B cell (primary cell): Measurements from ENCODE around the gene CAPN5. TPM values are rescaled to one million over a fixed set of nuclear protein-coding genes. Genes with fewer than 3 reads are reported as not detected.

Experiments
- ATAC-seq: fragments of 200-7000 bp; cut with Tn5 transposase; one replicate; pipeline ENCODE4 v1.10.0; 2021; ENCODE audit warnings: low read depth, mild to moderate bottlenecking, moderate number of reproducible peaks, moderate library complexity
- CTCF ChIA-PET: fragments of 350-600 bp; sonication (Branson Sonifier 250); formaldehyde crosslinking; loops from one replicate; lab custom pipeline; 2021; ENCODE audit warnings: antibody characterized with exemption, inconsistent platforms; lab: Charles Lee
- POLR2A ChIA-PET: fragments of 350-600 bp; sonication (Branson Sonifier 250); formaldehyde crosslinking; loops from one replicate; lab custom pipeline; 2021; ENCODE audit warnings: antibody characterized with exemption; lab: Charles Lee
- DNase-seq: peaks from one replicate; pipeline ENCODE4 v3.0.0; 2013
- H2AFZ ChIP-seq: 2 replicates; pipeline ENCODE4 v1.6.1; 2012; ENCODE audit warnings: mild to moderate bottlenecking, low read depth, low read length; ENCODE audit not compliant: insufficient read depth, poor library complexity, severe bottlenecking
- H3K27ac ChIP-seq, 2 donors: 1 replicate in 1 of 2; 2 replicates in 1 of 2; pipeline ENCODE4 v1.5.1; 2012 to 2013; ENCODE audit warnings: low read length in 2 of 2, mild to moderate bottlenecking in 2 of 2, moderate library complexity in 1 of 2
- H3K27me3 ChIP-seq, 4 experiments: fragments of 200-600 bp in 1 of 4; sonication (generic) in 1 of 4; replicated peaks in 1 of 4; 1 replicate in 2 of 4; 2 replicates in 2 of 4; pipeline versions ENCODE4 v1.6.1 to v1.7.0; 2013 to 2016; ENCODE audit warnings: low read length in 3 of 4, mild to moderate bottlenecking in 2 of 4, mixed read lengths in 1 of 4, moderate library complexity in 1 of 4; ENCODE audit not compliant: insufficient read depth in 4 of 4, control insufficient read depth in 3 of 4; ENCODE audit errors: control extremely low read depth in 1 of 4
- H3K36me3 ChIP-seq, 2 experiments: replicated peaks in 1 of 2; 1 replicate in 1 of 2; 2 replicates in 1 of 2; pipeline versions ENCODE4 v1.6.1 to v1.7.1; 2013; ENCODE audit warnings: low read length in 1 of 2; ENCODE audit not compliant: insufficient read depth in 2 of 2, control insufficient read depth in 1 of 2; ENCODE audit errors: control extremely low read depth in 1 of 2, extremely low read depth in 1 of 2
- H3K4me1 ChIP-seq, 2 donors: fragments of 200-600 bp in 1 of 2; sonication (generic) in 1 of 2; 1 replicate in 1 of 2; 2 replicates in 1 of 2; pipeline versions ENCODE4 v1.5.1 to v1.6.1; 2013 to 2017; ENCODE audit warnings: low read length in 2 of 2; ENCODE audit not compliant: control insufficient read depth in 2 of 2, insufficient read depth in 2 of 2
- H3K4me2 ChIP-seq: replicated peaks from 2 replicates; pipeline ENCODE3; 2012; ENCODE audit warnings: mild to moderate bottlenecking, low read depth, low read length; ENCODE audit not compliant: poor library complexity, severe bottlenecking
- H3K4me3 ChIP-seq, 5 experiments: fragments of 200-600 bp in 1 of 5; sonication (generic) in 1 of 5; 1 replicate in 3 of 5; 2 replicates in 2 of 5; pipeline versions ENCODE4 v1.5.1 to v1.7.0; 2011 to 2016; ENCODE audit warnings: low read length in 4 of 5, mild to moderate bottlenecking in 4 of 5, low read depth in 2 of 5, control low read depth in 1 of 5, moderate library complexity in 1 of 5; ENCODE audit not compliant: insufficient read depth in 1 of 5; ENCODE audit errors: control extremely low read depth in 1 of 5, extremely low read depth in 1 of 5
- H3K79me2 ChIP-seq: fragments of 200-600 bp; sonication (generic); one replicate; pipeline ENCODE4 v1.6.0; 2016; ENCODE audit warnings: low read length; ENCODE audit not compliant: control insufficient read depth, insufficient read depth
- H3K9ac ChIP-seq: fragments of 200-600 bp; sonication (generic); 2 replicates; pipeline ENCODE4 v1.6.1; 2017; ENCODE audit warnings: mild to moderate bottlenecking, low read length, moderate library complexity
- H3K9me3 ChIP-seq, 3 donors: one replicate each; pipeline versions ENCODE4 v1.6.1 to v1.7.1; 2013; ENCODE audit warnings: low read length in 2 of 3; ENCODE audit not compliant: control insufficient read depth in 2 of 3, insufficient read depth in 1 of 3; ENCODE audit errors: control extremely low read depth in 1 of 3
- H4K20me1 ChIP-seq: 2 replicates; pipeline ENCODE4 v1.6.0; 2012; ENCODE audit warnings: mild to moderate bottlenecking, low read length; ENCODE audit not compliant: insufficient read depth, control insufficient read depth, poor library complexity, severe bottlenecking
- H3K27ac Mint-ChIP-seq: one replicate; pipeline ENCODE4 v1.8.0; 2021; ENCODE audit warnings: mixed read lengths
- H3K27me3 Mint-ChIP-seq: one replicate; pipeline ENCODE4 v1.8.0; 2021; ENCODE audit warnings: mixed read lengths
- H3K4me1 Mint-ChIP-seq: one replicate; pipeline ENCODE4 v1.8.0; 2021; ENCODE audit warnings: mixed read lengths
- H3K4me3 Mint-ChIP-seq: one replicate; pipeline ENCODE4 v1.8.0; 2021; ENCODE audit warnings: mixed read lengths
- H3K9me3 Mint-ChIP-seq: one replicate; pipeline ENCODE4 v1.8.0; 2022; ENCODE audit warnings: mixed read lengths; ENCODE audit not compliant: insufficient read depth
- EZH2 ChIP-seq: IDR thresholded peaks from 2 replicates; pipeline ENCODE4 v1.6.1; 2012; ENCODE audit warnings: borderline replicate concordance, low read depth, mild to moderate bottlenecking, moderate library complexity, low read length; ENCODE audit not compliant: insufficient read depth, poor library complexity, severe bottlenecking
- WGBS: methylation state at CpG from one replicate; pipeline ENCODE4 v1.1.5; 2013; ENCODE audit warnings: missing lambda C conversion rate; ENCODE audit not compliant: insufficient coverage; 5-methylcytosine and 5-hydroxymethylcytosine counted together
- intact Hi-C: fragments of 100-400 bp; cut with micrococcal nuclease; formaldehyde crosslinking; loops from one replicate; pipeline ENCODE4 v1.10.0; 2022
- polyA plus RNA-seq: library from polyadenylated mRNA; depleted of rRNA; stranded (reverse); fragments of >200 nt; gene quantifications from 2 replicates; pipeline ENCODE4 v1.2.3, GENCODE V29; 2012
- total RNA-seq, 2 donors: library from RNA; stranded (reverse); fragments of 120-200 nt in 1 of 2; gene quantifications; 1 replicate in 1 of 2; 2 replicates in 1 of 2; pipeline versions ENCODE4 v1.2.3 to v1.2.4, GENCODE V29; 2013 to 2022
- TF ChIP-seq, protein P1 (sequence below): fragments of 200-600 bp; IDR thresholded peaks from one replicate; pipeline ENCODE4 v1.8.0; 2022; ENCODE audit warnings: antibody characterized with exemption, mild to moderate bottlenecking

The CAPN5 gene
- total and polyA plus RNA-seq, 2 donors (not counting 1 experiment from before 2014, with no cell fraction given), result 0.74 to 0.78 TPM

DNA sequence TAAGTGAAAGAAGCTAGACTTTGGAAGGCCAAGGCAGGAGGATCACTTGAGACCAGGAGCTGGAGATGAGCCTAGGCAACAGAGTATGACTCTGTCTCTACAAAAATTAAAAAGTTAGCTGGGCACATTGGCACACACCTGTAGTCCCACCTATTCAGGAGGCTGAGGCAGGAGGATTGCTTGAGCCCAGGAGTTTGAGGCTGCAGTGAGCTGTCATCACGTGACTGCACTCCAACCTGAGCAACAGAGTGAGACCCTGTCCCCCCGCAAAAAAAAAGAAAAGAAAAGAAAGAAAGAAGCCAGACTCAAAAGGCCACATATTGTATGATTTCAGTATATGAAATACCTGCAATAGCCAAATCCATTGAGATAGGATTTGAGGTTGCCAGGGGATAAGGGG lies 7.9 kb upstream of the CAPN5 start:
- no peak overlapping the region for H3K27ac Mint-ChIP-seq
- H3K9me3 Mint-ChIP-seq, result peaks cover 3% of the 10 kb centered on the region
- H3K36me3 ChIP-seq, result no peaks in the 10 kb centered on the region
- no peaks in the 10 kb centered on the region for H4K20me1 ChIP-seq
- H3K27me3 ChIP-seq, result peaks cover 0 to 10% (median 0%) of the 10 kb centered on the region in 4 experiments
- ChIA-PET CTCF (no interaction called here), POLR2A (no interaction called here)
- H3K79me2 ChIP-seq, result no peaks in the 10 kb centered on the region
- H3K27ac ChIP-seq, result no peak overlapping the region
- H3K4me3 Mint-ChIP-seq, result no peak overlapping the region
- no peak overlapping the region for H3K9ac ChIP-seq
- TF ChIP-seq, protein P1, sequence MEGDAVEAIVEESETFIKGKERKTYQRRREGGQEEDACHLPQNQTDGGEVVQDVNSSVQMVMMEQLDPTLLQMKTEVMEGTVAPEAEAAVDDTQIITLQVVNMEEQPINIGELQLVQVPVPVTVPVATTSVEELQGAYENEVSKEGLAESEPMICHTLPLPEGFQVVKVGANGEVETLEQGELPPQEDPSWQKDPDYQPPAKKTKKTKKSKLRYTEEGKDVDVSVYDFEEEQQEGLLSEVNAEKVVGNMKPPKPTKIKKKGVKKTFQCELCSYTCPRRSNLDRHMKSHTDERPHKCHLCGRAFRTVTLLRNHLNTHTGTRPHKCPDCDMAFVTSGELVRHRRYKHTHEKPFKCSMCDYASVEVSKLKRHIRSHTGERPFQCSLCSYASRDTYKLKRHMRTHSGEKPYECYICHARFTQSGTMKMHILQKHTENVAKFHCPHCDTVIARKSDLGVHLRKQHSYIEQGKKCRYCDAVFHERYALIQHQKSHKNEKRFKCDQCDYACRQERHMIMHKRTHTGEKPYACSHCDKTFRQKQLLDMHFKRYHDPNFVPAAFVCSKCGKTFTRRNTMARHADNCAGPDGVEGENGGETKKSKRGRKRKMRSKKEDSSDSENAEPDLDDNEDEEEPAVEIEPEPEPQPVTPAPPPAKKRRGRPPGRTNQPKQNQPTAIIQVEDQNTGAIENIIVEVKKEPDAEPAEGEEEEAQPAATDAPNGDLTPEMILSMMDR, result no peak
- no peak for TF ChIP-seq EZH2
- WGBS, result no CpG with 5 or more reads among the region's 2 CpGs
- ATAC-seq (no peak), DNase-seq (no peak)
- H3K4me3 ChIP-seq, result no peak overlapping the region
- no peaks in the 10 kb centered on the region for H3K4me1 Mint-ChIP-seq
- intact Hi-C loops, result no loop called here
- H3K27me3 Mint-ChIP-seq, result peaks cover 19% of the 10 kb centered on the region
- peaks cover 1 to 26% (median 10%) of the 10 kb centered on the region in 3 donors for H3K9me3 ChIP-seq
- no peak overlapping the region for H3K4me2 ChIP-seq
- H2AFZ ChIP-seq, result no peak overlapping the region
- no peaks in the 10 kb centered on the region for H3K4me1 ChIP-seq

DNA sequence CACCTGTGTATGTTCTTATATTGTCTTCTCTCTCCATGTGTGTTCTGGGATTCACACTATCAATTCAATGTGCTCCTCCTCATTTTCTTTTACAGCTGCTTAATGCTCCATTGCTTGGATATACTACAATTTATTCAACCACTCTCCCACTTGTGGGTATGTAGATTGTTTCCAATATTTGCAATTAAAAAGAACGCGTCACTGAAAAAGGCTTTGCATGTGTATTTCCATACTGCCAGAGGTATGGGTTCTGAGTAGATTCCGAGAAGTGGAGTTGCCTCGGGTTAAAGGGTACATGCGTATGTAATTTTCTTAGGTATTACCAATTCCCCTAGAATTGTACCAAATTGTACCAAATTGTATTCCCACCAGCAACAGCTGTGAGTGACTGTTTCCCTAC lies 7.0 kb upstream of the CAPN5 start:
- no peaks in the 10 kb centered on the region for H4K20me1 ChIP-seq
- peaks cover 1 to 26% (median 10%) of the 10 kb centered on the region in 3 donors for H3K9me3 ChIP-seq
- ChIA-PET POLR2A (no interaction called here), CTCF (interaction anchor here (0.5 kb wide), 1 partner anchor 1810 kb away, joined by 3 read pairs; no protein-coding TSS in a partner anchor)
- no peaks in the 10 kb centered on the region for H3K79me2 ChIP-seq
- no peak overlapping the region for H3K4me3 ChIP-seq
- Mint-ChIP-seq H3K27me3 (peaks cover 19% of the 10 kb centered on the region), H3K4me1 (no peaks in the 10 kb centered on the region), H3K9me3 (peaks cover 3% of the 10 kb centered on the region), H3K27ac (no peak overlapping the region), H3K4me3 (no peak overlapping the region)
- no peak overlapping the region for H2AFZ ChIP-seq
- DNase-seq (no peak), ATAC-seq (no peak)
- H3K27me3 ChIP-seq, result peaks cover 0 to 10% (median 0%) of the 10 kb centered on the region in 4 experiments
- H3K9ac ChIP-seq, result no peak overlapping the region
- intact Hi-C loops, result no loop called here
- no peak overlapping the region for H3K4me2 ChIP-seq
- H3K36me3 ChIP-seq, result no peaks in the 10 kb centered on the region
- H3K4me1 ChIP-seq, result no peaks in the 10 kb centered on the region
- TF ChIP-seq EZH2, result no peak
- TF ChIP-seq, protein P1, result no peak
- H3K27ac ChIP-seq, result no peak overlapping the region
- WGBS, result no CpG with 5 or more reads among the region's 5 CpGs
